Liver (tissue), 9 donors: Measurements from ENCODE around the gene MAPKAPK2. TPM values are rescaled to one million over a fixed set of nuclear protein-coding genes. Genes with fewer than 3 reads are reported as not detected.

Source experiments
- DNase-seq: peaks from one replicate; pipeline ENCODE4 v3.0.0-alpha.2; 2017; ENCODE audit warnings: low spot score
- H3K27ac ChIP-seq, 2 donors: one replicate each; pipeline ENCODE4 v1.7.0; 2013; ENCODE audit warnings: inconsistent platforms in 2 of 2, low read length in 2 of 2, control low read depth in 1 of 2, low read depth in 1 of 2, mild to moderate bottlenecking in 1 of 2
- H3K27me3 ChIP-seq, 4 donors: one replicate each; pipeline versions ENCODE4 v1.6.1 to v1.7.0; 2013; ENCODE audit warnings: low read length in 3 of 4, inconsistent platforms in 1 of 4, mild to moderate bottlenecking in 1 of 4, moderate library complexity in 1 of 4; ENCODE audit not compliant: control insufficient read depth in 4 of 4, insufficient read depth in 4 of 4
- H3K36me3 ChIP-seq, 4 donors: one replicate each; pipeline versions ENCODE4 v1.6.1 to v1.7.0; 2013; ENCODE audit warnings: low read length in 3 of 4, mild to moderate bottlenecking in 3 of 4, low read depth in 1 of 4, moderate library complexity in 1 of 4; ENCODE audit not compliant: control insufficient read depth in 4 of 4, insufficient read depth in 3 of 4
- H3K4me1 ChIP-seq, 4 donors: one replicate each; pipeline versions ENCODE4 v1.6.1 to v1.7.0; 2013; ENCODE audit warnings: low read length in 3 of 4, mild to moderate bottlenecking in 3 of 4, moderate library complexity in 1 of 4; ENCODE audit not compliant: control insufficient read depth in 4 of 4, insufficient read depth in 4 of 4
- H3K4me3 ChIP-seq, 3 donors: one replicate each; pipeline versions ENCODE4 v1.6.1 to v1.7.0; 2013; ENCODE audit warnings: low read length in 3 of 3, control low read depth in 1 of 3, low read depth in 1 of 3, mild to moderate bottlenecking in 1 of 3
- H3K9ac ChIP-seq, 2 donors: one replicate each; pipeline ENCODE4 v1.7.0; 2013; ENCODE audit warnings: low read length in 2 of 2, mild to moderate bottlenecking in 2 of 2, moderate library complexity in 2 of 2, control low read depth in 1 of 2, low read depth in 1 of 2
- H3K9me3 ChIP-seq, 4 donors: one replicate each; pipeline versions ENCODE4 v1.6.1 to v1.7.0; 2013; ENCODE audit warnings: low read length in 3 of 4; ENCODE audit not compliant: control insufficient read depth in 4 of 4
- EGR1 ChIP-seq, 2 donors: IDR thresholded peaks; 2 replicates each; pipeline ENCODE4 v1.6.1; 2016 to 2018; ENCODE audit warnings: antibody characterized with exemption in 2 of 2, low read depth in 2 of 2
- FOXA1 ChIP-seq: IDR thresholded peaks from 2 replicates; pipeline ENCODE4 v1.6.1; 2016; ENCODE audit warnings: antibody characterized with exemption
- FOXA2 ChIP-seq: IDR thresholded peaks from 2 replicates; pipeline ENCODE4 v1.6.1; 2016; ENCODE audit warnings: antibody characterized with exemption
- GABPA ChIP-seq, 2 donors: IDR thresholded peaks in 1 of 2; conservative IDR thresholded peaks in 1 of 2; 2 replicates each; pipeline ENCODE4 v1.6.1; 2016; ENCODE audit warnings: antibody characterized with exemption in 2 of 2, mild to moderate bottlenecking in 1 of 2, moderate library complexity in 1 of 2
- HNF4A ChIP-seq, 2 donors: conservative IDR thresholded peaks; 2 replicates each; pipeline ENCODE4 v1.6.1; 2016; ENCODE audit warnings: antibody characterized with exemption in 2 of 2, mild to moderate bottlenecking in 2 of 2
- HNF4G ChIP-seq: IDR thresholded peaks from 2 replicates; pipeline ENCODE4 v1.6.1; 2016; ENCODE audit warnings: antibody characterized with exemption
- JUND ChIP-seq, 2 donors: IDR thresholded peaks; 2 replicates each; pipeline ENCODE4 v1.6.1; 2016; ENCODE audit warnings: antibody characterized with exemption in 2 of 2
- NR2F2 ChIP-seq: IDR thresholded peaks from 2 replicates; pipeline ENCODE4 v1.6.1; 2016; ENCODE audit warnings: antibody characterized with exemption
- RXRA ChIP-seq, 2 donors: IDR thresholded peaks; 2 replicates each; pipeline ENCODE4 v1.6.1; 2017 to 2018; ENCODE audit warnings: antibody characterized with exemption in 2 of 2, mild to moderate bottlenecking in 1 of 2
- SP1 ChIP-seq: IDR thresholded peaks from 2 replicates; pipeline ENCODE4 v1.6.1; 2018; ENCODE audit warnings: antibody characterized with exemption, mild to moderate bottlenecking
- TAF1 ChIP-seq: conservative IDR thresholded peaks from 2 replicates; pipeline ENCODE4 v1.6.1; 2016; ENCODE audit warnings: antibody characterized with exemption, mild to moderate bottlenecking
- YY1 ChIP-seq: IDR thresholded peaks from 2 replicates; pipeline ENCODE4 v1.6.1; 2016; ENCODE audit warnings: antibody characterized with exemption, mild to moderate bottlenecking
- WGBS: extraction: QIAGEN DNeasy Blood & Tissue Kit; methylation state at CpG from one replicate; pipeline ENCODE4 v1.1.7; 2013; 5-methylcytosine and 5-hydroxymethylcytosine counted together
- polyA plus RNA-seq, 2 donors: library from polyadenylated mRNA; stranded (reverse) in 1 of 2; unstranded in 1 of 2; fragments of 200-250 nt in 1 of 2; fragments of >200 nt in 1 of 2; fragmentation: Nextera tagmentation in 1 of 2; extraction: Ambion mirVana in 1 of 2; gene quantifications; one replicate each; pipeline versions ENCODE4 v1.2.1 to v1.2.3, GENCODE V29; 2013 to 2015
- total RNA-seq, 2 donors: library from RNA; depleted of rRNA; stranded (reverse); fragments of >200 nt; gene quantifications; one replicate each; pipeline ENCODE4 v1.2.3, GENCODE V29; 2014
- TF ChIP-seq, protein P1 (sequence below): IDR thresholded peaks from 2 replicates; pipeline ENCODE4 v1.6.1; 2016; ENCODE audit warnings: antibody characterized with exemption, mild to moderate bottlenecking
- TF ChIP-seq, protein P2 (sequence below): fragments of 150-350 bp; IDR thresholded peaks from 2 replicates; pipeline ENCODE4 v1.5.1; 2017; ENCODE audit warnings: improper control_type of control experiment, low read depth, low read length; ENCODE audit not compliant: missing input control
- TF ChIP-seq, protein P3 (sequence below): IDR thresholded peaks from 2 replicates; pipeline ENCODE4 v1.6.1; 2016; ENCODE audit warnings: antibody characterized with exemption
- TF ChIP-seq, protein P4 (sequence below): IDR thresholded peaks from 2 replicates; pipeline ENCODE4 v1.6.1; 2016; ENCODE audit warnings: antibody characterized with exemption
- TF ChIP-seq, protein P5 (sequence below): IDR thresholded peaks from 2 replicates; pipeline ENCODE4 v1.6.1; 2016; ENCODE audit warnings: antibody characterized with exemption
- donor health status: healthy.
- donor health status: healthy.
- donor health status: healthy.
- donor health status: healthy.
- donor health status: healthy.

The MAPKAPK2 gene
- total and polyA plus RNA-seq, 4 donors = 7.5 to 24.5 (median 14.7) TPM

DNA sequence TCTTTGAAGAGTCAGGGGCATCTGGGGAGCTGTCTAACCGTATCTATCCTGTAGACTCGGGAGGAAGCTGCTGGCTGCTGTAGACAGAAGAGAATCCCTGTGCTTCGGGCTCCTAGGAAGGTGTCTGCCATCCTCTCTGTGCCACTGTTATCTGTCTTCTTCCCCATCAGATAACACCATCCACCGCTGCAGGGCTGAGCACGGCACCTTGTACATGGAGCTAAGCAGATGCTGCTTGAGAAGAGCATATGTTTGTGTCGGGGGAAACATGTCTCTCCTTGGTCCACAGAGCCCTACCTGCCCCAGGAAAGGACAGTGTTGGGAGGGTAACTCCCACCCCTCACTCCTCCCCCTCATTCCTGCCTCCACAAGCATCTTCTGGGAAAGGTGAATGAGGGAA, 1.4 kb upstream of the MAPKAPK2 start:
- Histone ChIP-seq H3K4me1 (peaks cover 11 to 55% (median 34%) of the 10 kb centered on the region in 4 donors), H3K27ac (peak overlapping the region in 1 of 2 donors; percentile 67), H3K27me3 (no peaks in the 10 kb centered on the region), H3K4me3 (no peak overlapping the region), H3K36me3 (no peaks in the 10 kb centered on the region), H3K9ac (no peak overlapping the region), H3K9me3 (no peaks in the 10 kb centered on the region)
- WGBS = 90% methylated on average over 6 of the region's 6 CpGs
- TF ChIP-seq YY1 = no peak
- TF ChIP-seq, protein P1, sequence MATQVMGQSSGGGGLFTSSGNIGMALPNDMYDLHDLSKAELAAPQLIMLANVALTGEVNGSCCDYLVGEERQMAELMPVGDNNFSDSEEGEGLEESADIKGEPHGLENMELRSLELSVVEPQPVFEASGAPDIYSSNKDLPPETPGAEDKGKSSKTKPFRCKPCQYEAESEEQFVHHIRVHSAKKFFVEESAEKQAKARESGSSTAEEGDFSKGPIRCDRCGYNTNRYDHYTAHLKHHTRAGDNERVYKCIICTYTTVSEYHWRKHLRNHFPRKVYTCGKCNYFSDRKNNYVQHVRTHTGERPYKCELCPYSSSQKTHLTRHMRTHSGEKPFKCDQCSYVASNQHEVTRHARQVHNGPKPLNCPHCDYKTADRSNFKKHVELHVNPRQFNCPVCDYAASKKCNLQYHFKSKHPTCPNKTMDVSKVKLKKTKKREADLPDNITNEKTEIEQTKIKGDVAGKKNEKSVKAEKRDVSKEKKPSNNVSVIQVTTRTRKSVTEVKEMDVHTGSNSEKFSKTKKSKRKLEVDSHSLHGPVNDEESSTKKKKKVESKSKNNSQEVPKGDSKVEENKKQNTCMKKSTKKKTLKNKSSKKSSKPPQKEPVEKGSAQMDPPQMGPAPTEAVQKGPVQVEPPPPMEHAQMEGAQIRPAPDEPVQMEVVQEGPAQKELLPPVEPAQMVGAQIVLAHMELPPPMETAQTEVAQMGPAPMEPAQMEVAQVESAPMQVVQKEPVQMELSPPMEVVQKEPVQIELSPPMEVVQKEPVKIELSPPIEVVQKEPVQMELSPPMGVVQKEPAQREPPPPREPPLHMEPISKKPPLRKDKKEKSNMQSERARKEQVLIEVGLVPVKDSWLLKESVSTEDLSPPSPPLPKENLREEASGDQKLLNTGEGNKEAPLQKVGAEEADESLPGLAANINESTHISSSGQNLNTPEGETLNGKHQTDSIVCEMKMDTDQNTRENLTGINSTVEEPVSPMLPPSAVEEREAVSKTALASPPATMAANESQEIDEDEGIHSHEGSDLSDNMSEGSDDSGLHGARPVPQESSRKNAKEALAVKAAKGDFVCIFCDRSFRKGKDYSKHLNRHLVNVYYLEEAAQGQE = no peak
- TF ChIP-seq RXRA (IDR thresholded peaks at IDR 0.05) = no peak
- no peak for TF ChIP-seq TAF1
- TF ChIP-seq FOXA2 = no peak
- TF ChIP-seq, protein P2, sequence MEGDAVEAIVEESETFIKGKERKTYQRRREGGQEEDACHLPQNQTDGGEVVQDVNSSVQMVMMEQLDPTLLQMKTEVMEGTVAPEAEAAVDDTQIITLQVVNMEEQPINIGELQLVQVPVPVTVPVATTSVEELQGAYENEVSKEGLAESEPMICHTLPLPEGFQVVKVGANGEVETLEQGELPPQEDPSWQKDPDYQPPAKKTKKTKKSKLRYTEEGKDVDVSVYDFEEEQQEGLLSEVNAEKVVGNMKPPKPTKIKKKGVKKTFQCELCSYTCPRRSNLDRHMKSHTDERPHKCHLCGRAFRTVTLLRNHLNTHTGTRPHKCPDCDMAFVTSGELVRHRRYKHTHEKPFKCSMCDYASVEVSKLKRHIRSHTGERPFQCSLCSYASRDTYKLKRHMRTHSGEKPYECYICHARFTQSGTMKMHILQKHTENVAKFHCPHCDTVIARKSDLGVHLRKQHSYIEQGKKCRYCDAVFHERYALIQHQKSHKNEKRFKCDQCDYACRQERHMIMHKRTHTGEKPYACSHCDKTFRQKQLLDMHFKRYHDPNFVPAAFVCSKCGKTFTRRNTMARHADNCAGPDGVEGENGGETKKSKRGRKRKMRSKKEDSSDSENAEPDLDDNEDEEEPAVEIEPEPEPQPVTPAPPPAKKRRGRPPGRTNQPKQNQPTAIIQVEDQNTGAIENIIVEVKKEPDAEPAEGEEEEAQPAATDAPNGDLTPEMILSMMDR = no peak
- DNase-seq = no peak

DNA sequence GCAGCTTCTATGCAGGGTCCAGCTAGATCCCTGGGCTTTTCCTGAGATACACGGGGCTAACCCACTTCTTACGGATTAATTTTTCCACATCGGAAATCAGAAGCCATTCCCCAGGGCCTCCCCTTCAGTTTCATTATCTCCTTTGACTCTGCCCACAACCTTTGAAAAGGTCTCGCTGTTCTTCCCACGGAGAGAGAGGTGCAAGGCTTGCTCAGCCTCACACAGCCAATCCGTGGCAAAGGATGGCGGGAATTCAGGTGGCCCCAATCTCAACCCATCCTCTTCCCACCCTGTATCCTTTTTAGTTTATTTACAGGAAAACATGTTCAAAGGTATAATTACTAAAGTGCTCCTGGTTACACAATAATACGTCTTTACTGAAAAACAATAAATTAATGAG, 702 bp upstream of the MAPKAPK2 start:
- no peaks in the 10 kb centered on the region for H3K27me3 ChIP-seq
- no peaks in the 10 kb centered on the region for H3K36me3 ChIP-seq
- WGBS = 69% methylated on average over 8 of the region's 8 CpGs
- peaks cover 16 to 59% (median 38%) of the 10 kb centered on the region in 4 donors for H3K4me1 ChIP-seq
- no peak overlapping the region for H3K9ac ChIP-seq
- H3K9me3 ChIP-seq = no peaks in the 10 kb centered on the region
- peak overlapping the region; percentile 61 to 66 for H3K27ac ChIP-seq
- TF ChIP-seq NR2F2 (no peak), SP1 (no peak), YY1 (no peak), TAF1 (no peak), FOXA2 (no peak), GABPA (IDR thresholded peaks at IDR 0.05 in 1 of 2, conservative IDR thresholded peaks at IDR 0.05 in 1 of 2) (no peak), RXRA (IDR thresholded peaks at IDR 0.05) (no peak), JUND (IDR thresholded peaks at IDR 0.05) (no peak), EGR1 (IDR thresholded peaks at IDR 0.05; ENCODE audit: low read depth in 2 of 2) (no peak), FOXA1 (no peak), HNF4A (conservative IDR thresholded peaks at IDR 0.05) (no peak), HNF4G (no peak)
- TF ChIP-seq, protein P3, sequence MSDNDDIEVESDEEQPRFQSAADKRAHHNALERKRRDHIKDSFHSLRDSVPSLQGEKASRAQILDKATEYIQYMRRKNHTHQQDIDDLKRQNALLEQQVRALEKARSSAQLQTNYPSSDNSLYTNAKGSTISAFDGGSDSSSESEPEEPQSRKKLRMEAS = no peak
- TF ChIP-seq, protein P4, sequence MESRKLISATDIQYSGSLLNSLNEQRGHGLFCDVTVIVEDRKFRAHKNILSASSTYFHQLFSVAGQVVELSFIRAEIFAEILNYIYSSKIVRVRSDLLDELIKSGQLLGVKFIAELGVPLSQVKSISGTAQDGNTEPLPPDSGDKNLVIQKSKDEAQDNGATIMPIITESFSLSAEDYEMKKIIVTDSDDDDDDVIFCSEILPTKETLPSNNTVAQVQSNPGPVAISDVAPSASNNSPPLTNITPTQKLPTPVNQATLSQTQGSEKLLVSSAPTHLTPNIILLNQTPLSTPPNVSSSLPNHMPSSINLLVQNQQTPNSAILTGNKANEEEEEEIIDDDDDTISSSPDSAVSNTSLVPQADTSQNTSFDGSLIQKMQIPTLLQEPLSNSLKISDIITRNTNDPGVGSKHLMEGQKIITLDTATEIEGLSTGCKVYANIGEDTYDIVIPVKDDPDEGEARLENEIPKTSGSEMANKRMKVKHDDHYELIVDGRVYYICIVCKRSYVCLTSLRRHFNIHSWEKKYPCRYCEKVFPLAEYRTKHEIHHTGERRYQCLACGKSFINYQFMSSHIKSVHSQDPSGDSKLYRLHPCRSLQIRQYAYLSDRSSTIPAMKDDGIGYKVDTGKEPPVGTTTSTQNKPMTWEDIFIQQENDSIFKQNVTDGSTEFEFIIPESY = no peak
- TF ChIP-seq, protein P5, sequence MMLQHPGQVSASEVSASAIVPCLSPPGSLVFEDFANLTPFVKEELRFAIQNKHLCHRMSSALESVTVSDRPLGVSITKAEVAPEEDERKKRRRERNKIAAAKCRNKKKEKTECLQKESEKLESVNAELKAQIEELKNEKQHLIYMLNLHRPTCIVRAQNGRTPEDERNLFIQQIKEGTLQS = no peak
- TF ChIP-seq, protein P2 = no peak
- peak overlapping the region in 2 of 3 donors; percentile 69 to 87 for H3K4me3 ChIP-seq
- no peak for DNase-seq
